HG03095 (cell line): Measurements from ENCODE around the gene CCDC33.

Experiments
- ATAC-seq: cut with Tn5 transposase; IDR thresholded peaks from one replicate; pipeline ENCODE4 v1.9.1; 2021; ENCODE audit warnings: moderate library complexity; ENCODE audit not compliant: unreplicated experiment

Gene CCDC33

DNA sequence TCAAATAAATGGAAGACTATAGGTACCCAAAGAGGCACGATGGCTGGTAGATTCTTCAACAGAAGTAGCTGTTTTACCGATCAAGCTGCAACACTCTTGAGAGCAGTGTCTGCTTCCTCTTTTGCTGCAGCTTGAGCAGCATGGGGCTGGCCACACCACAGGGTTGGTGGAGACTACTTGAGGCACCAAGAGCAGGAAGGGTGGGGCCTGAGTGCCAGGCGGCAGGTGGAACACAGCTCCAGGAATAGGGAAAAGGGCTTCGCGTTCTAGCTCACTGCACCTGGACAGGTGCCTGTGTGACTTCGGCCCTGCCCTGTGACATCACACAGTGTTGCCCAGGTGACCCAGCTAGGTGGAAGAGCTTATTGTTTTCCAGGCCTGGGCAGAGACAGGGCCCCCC is at the start of gene CCDC33:
Gene CCDC33, plus strand, starts transcription at position 365 of the 400 bp plus-strand sequence. CDS start 394 bp downstream, outside the sequence.
- ATAC-seq: no peak

GRCh38 chr15:74188216-74188615 is 47.9 kb upstream of the CCDC33 start:
- no peak for ATAC-seq

DNA sequence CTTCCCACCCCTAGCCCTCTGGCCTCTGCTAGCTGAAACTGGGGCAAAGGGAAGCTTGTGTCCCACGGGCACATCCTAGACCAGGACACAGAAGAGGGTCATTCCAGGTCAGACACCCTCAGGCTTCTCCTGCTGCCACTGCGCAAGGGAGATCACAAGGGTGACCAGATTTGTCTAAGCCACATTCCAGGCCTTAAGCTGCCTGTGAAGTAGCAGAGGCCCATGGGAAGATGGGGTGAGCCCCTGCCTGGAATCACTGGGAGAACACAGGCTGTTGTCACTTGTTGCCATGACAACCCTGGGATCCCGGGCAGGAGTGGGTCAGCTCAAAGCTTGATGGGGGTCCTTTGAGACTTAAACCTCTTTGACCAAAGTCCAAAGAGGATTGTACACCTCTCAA is 44.3 kb upstream of the CCDC33 start:
- no peak for ATAC-seq

- no peak for ATAC-seq
Measured at GRCh38 chr15:74192751-74193150, 43.4 kb upstream of the CCDC33 start.

- no peak for ATAC-seq
Measured at GRCh38 chr15:74193299-74193718, 42.8 kb upstream of the CCDC33 start.

- ATAC-seq: no peak
Measured at GRCh38 chr15:74193905-74194304, 42.2 kb upstream of the CCDC33 start.

- no peak for ATAC-seq
Measured at GRCh38 chr15:74194572-74195559, 41.3 kb upstream of the CCDC33 start.

- no peak for ATAC-seq
Measured at GRCh38 chr15:74196175-74196574, 40.0 kb upstream of the CCDC33 start.

DNA sequence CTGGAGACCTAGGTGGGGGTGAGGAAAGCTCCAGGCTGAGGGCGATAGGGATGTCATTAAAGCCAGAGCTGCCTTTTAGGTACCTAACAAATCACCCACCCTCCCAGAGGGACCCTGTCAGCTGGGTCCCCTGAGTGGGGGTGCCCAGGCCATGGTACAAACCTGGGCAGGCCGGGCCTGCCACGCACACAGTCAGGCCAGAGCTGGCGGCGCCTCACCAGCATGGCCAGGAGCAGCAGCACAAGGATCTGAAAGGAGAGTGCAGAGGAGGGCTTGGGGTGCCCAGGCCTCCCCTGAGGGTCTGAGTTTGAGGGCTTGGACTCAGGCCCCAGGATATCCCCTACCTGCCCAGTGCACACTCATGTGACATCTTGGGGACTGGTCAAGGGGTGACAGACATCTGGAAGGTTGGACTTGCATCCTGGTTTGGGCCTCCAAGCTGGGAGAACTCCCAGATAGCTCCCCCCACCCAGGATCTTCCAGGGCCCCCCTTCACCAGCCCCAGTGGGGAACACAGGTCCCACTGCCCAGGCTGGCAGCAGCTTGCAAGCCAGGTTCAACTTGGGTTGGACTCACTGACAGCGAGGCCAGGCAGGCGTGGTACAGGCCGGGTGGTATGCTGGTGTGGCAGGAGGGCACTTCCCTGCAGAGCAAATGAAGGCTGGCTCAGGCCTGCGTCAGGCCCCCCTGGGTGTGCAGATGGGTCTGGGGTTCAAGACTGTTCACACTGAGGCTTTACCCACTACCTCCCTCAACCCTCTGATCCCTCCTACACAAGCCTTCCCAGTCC is 38.8 kb upstream of the CCDC33 start:
- ATAC-seq: no peak

GRCh38 chr15:74199297-74199652 is 36.9 kb upstream of the CCDC33 start:
- ATAC-seq: no peak

DNA sequence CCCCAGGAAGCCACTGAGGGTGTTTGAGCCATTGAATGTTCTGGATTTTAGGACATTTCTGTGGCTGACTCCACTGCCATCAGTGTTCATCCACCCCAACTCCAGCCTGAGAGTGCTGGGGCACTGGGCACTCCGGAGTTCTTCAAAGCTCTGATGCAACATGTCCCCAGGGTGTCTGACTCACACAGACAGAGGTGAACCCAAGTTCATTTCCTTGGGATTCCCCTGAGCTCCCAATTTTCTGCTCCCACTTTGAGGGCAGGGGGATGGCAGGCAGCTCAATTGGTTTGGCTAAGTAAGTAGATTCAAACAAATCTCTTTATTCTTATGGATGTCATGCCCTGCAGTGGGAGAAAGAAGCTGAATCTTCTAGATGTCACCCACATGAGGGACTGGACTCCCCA is 35.7 kb upstream of the CCDC33 start:
- no peak for ATAC-seq

DNA sequence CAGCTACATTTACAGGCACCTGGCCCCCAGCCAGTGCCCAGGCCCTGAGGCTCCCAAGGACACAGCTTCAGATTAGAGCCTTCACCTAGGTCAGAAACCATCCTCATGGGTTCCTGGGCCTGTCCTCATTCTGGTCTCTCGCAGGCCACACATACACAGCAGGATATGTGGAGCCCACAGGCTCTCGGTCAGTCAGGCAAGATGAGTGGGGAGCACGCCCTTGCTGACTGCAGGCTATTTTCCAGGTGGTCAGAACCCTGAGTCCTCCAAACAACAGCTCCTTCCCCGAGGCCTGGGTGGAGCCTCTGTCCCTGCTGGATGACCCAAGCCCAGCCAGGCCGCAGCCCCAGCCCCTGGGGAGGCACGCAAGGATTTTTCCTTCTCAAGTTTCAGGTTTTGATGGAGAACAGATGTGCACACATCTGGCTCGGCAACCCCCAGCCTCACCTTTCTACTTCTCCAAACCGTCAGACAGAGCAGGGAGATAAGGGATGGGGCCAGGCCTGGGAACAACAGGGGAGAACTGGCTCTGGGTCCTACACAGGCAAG is 35.2 kb upstream of the CCDC33 start:
- ATAC-seq: no peak

- ATAC-seq: no peak
Measured at GRCh38 chr15:74201710-74202420, 34.3 kb upstream of the CCDC33 start.

- no peak for ATAC-seq
Measured at GRCh38 chr15:74202452-74203401, 33.4 kb upstream of the CCDC33 start, which contains the start of gene STRA6. Gene STRA6 (minus strand): TSS chr15:74202787. CDS start chr15:74202267, 520 bp downstream.

- no peak for ATAC-seq
Measured at GRCh38 chr15:74203914-74204431, 32.2 kb upstream of the CCDC33 start.

DNA sequence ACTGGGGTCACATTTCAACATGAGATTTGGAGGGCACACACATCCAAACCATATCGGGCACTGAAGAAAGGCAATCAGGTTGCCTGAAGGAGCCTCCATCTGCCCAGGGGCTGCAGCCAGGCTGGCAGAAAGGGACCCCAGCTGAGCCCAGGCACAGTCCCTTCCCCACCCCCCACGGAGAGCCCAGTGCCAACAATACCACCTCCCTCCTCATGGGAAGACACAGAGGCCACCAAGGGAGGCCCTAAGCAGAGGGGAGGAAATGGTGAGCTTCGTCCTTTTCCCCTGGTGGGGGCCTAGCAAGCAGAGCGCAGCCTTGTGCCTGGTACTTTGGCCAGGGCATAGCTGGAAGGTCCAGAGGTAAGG is 30.6 kb upstream of the CCDC33 start:
- no peak for ATAC-seq

GRCh38 chr15:74206801-74207281 is 29.3 kb upstream of the CCDC33 start:
- no peak for ATAC-seq

DNA sequence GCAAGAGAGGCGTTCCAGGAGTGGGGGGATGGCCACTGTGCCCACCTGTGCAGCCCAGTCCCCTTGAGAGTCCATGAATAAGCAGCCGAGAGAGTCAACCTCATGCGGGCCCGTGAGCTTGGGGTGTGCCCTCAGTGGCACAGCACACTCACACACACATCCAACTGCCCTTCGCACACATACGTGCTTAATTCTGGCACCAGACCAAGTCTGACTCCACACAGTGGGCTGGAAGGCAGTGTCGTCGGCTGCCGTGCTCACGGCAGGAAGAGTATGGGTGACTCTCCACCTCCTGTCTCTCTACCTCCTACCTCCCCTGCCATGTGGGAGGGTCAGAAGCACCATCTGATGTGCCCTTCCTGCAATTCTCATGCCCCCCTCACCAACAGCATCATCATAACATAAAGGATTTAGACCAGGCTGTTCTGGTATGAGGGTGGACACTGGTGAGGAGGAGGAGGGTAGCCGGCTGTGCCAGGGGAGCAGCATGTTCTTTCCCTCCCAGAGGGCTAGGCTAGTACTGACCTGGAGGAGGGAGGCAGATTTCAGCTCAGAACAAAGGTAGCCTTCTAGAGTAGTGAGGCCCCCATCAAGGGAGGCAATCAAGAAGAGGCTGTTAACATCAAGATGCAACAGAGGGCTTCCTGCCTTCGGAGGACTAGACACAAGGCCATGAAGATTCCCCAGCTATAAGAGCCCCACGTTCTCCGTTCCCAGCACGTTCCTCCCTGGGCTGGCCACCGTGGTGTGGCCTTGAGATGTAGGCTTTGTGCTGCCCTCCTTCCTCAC is 28.3 kb upstream of the CCDC33 start:
- ATAC-seq: no peak

- no peak for ATAC-seq
Measured at GRCh38 chr15:74208496-74208895, 27.6 kb upstream of the CCDC33 start.
